Measurements from ENCODE around the gene UVRAG.

DNA sequence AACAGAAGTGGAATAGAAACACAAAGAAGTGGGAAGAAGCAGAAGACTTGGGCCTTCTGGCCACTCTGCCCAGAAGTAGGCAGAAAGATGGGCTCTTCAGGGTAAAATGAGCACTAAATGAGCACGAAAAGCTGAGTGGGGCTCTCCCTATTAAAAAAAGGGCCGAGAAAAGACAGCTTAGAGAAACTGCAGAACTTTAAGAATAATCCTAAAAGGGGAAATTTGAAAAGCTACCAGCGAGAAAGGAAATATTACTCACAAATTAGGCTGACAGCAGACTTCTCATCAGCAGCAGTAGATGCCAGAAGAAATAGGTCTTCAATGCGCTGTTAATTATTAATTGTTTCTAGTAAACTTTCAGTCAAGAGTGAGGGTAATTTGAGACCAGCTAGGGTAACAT lies 78.2 kb downstream of the UVRAG start:
- TF ChIP-seq CTCF (IDR thresholded peaks at IDR 0.05) = no peak
- TF ChIP-seq POLR2A (IDR thresholded peaks at IDR 0.05) = no peak

All from lower leg skin (tissue), 3 donors.